Activated CD8-positive, alpha-beta memory T cell treated with anti-CD3 and anti-CD28 coated beads for 4 hours (primary cell): ENCODE results near the gene OR56A3.
"Not testable (repeated sequence)": the region's sequence is repeated elsewhere in the genome, so short reads cannot be mapped to it uniquely, and the experiment has no call there.

Experiments used
- DNase-seq, 2 donors: peaks; one replicate each; pipeline ENCODE4 v3.0.0-alpha.2; 2020; ENCODE audit warnings: low read depth in 2 of 2

Gene OR56A3

GRCh38 chr11:5941951-5942350, at the start of gene OR56A3:
TSS of gene OR56A3 (plus strand) at chr11:5942251. CDS start at chr11:5947347, 5,096 bp downstream.
- DNase-seq: no peak

GRCh38 chr11:5892908-5893307, 49.1 kb upstream of the OR56A3 start, which contains the start of gene OR52E5:
TSS of gene OR52E5 (plus strand) at chr11:5893208. CDS start at chr11:5900777, 7,569 bp downstream.
- no peak for DNase-seq

GRCh38 chr11:5899534-5899933, 42.5 kb upstream of the OR56A3 start:
- DNase-seq: no peak

- no peak for DNase-seq
Measured at GRCh38 chr11:5910540-5910939, 31.5 kb upstream of the OR56A3 start.

GRCh38 chr11:5922749-5923426, 19.2 kb upstream of the OR56A3 start:
- DNase-seq: no peak

GRCh38 chr11:5923427-5923776, 18.6 kb upstream of the OR56A3 start:
- no peak for DNase-seq

GRCh38 chr11:5923794-5924193, 18.3 kb upstream of the OR56A3 start:
- no peak for DNase-seq

GRCh38 chr11:5928271-5928670, 13.8 kb upstream of the OR56A3 start:
- DNase-seq: no peak

GRCh38 chr11:5928811-5929210, 13.2 kb upstream of the OR56A3 start:
- DNase-seq: no peak

GRCh38 chr11:5929571-5930368, 12.3 kb upstream of the OR56A3 start:
- no peak for DNase-seq

- no peak for DNase-seq
Measured at GRCh38 chr11:5930614-5931013, 11.4 kb upstream of the OR56A3 start.

GRCh38 chr11:5931061-5931460, 11.0 kb upstream of the OR56A3 start:
- no peak for DNase-seq

GRCh38 chr11:5932671-5933070, 9.4 kb upstream of the OR56A3 start:
- no peak for DNase-seq

GRCh38 chr11:5933116-5933515, 8.9 kb upstream of the OR56A3 start:
- DNase-seq: no peak

- DNase-seq: no peak
Measured at GRCh38 chr11:5937868-5938602, 4.0 kb upstream of the OR56A3 start.

GRCh38 chr11:5938603-5938965, 3.5 kb upstream of the OR56A3 start:
- DNase-seq: no peak

GRCh38 chr11:5940748-5941147, 1.3 kb upstream of the OR56A3 start:
- DNase-seq: no peak

GRCh38 chr11:5955586-5955985, 13.5 kb downstream of the OR56A3 start:
- DNase-seq: no peak

GRCh38 chr11:5960704-5961320, 18.8 kb downstream of the OR56A3 start:
- not testable (repeated sequence) for DNase-seq

GRCh38 chr11:5966958-5967357, 24.9 kb downstream of the OR56A3 start:
- no peak for DNase-seq

- DNase-seq: no peak
Measured at GRCh38 chr11:5967708-5968107, 25.7 kb downstream of the OR56A3 start.

GRCh38 chr11:5968394-5968793, 26.3 kb downstream of the OR56A3 start, which contains the start of gene OR56A5:
TSS of gene OR56A5 (minus strand) at chr11:5968494. CDS start at chr11:5968494, 0 bp downstream.
- no peak for DNase-seq
